ENCODE data around the gene STIM2.
"Not testable (repeated sequence)": the region's sequence is repeated elsewhere in the genome, so short reads cannot be mapped to it uniquely, and the experiment has no call there.

The STIM2 gene

DNA sequence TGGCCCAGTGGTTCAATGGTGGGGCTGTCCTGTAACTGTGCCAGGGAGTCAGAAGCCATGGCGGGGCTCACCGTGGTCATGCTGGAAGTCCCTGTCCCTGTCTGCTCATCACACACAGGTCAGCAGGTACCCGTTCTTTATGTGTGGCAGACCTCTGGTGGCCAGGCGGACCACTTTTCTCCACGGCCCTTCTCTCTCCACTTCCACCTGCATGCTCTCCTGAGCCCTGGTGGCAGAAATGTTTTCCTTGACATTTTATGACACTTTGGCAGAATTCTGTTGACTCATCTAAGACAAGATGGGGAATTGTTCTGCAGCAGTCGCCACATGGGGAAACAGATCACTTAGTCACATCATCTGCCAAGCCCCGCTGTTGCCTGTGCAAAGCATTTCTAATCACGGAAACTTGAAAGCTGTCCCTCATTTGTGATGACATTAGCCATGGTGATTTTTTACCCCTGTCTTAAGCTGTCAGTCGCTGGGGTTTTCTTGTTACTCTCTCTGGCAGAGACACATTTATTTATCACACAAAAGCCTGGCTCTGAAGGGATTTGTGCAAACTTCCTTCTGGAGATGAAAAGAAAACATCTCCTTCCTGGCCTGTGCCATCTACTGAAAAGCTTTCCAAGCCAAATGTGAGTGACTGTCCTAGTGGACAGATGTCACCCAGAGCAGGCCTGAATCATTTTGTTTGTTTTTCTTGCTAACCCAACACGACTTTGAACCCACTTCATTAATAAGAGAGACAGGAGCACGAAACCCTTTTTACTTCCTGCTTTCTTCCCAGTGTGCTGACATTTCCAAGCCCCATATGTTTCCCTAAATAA lies 38.8 kb upstream of the STIM2 start:
- Histone ChIP-seq H3K9ac (ENCODE audit: low read length) (no peak overlapping the region), H3K9me2 (replicated peaks; ENCODE audit: insufficient read depth, low read length) (no peaks in the 10 kb centered on the region), H4K20me1 (ENCODE audit: insufficient read depth, low read length) (no peaks in the 10 kb centered on the region), H3K36me3 (replicated peaks; ENCODE audit: insufficient read depth, low read length) (no peaks in the 10 kb centered on the region), H2AFZ (ENCODE audit: low read length) (no peak overlapping the region), H3K4me3 (ENCODE audit: low read length) (no peak overlapping the region), H3F3A (ENCODE audit: insufficient read depth, low read length) (no peaks in the 10 kb centered on the region), H3K4me1 (ENCODE audit: low read length) (no peaks in the 10 kb centered on the region), H3K9me3 (replicated peaks; ENCODE audit: insufficient read depth, low read length) (no peaks in the 10 kb centered on the region), H3K27ac (ENCODE audit: low read length) (no peak overlapping the region), H3K27me3 (replicated peaks; ENCODE audit: insufficient read depth, low read length) (no peaks in the 10 kb centered on the region), H3K4me2 (ENCODE audit: low read depth, low read length) (no peak overlapping the region), H3K79me2 (ENCODE audit: low read length) (no peaks in the 10 kb centered on the region)
- no peak for TF ChIP-seq EZH2 (optimal IDR thresholded peaks at IDR 0.05; ENCODE audit: low read depth, low read length)
- DNase-seq: no peak

DNA sequence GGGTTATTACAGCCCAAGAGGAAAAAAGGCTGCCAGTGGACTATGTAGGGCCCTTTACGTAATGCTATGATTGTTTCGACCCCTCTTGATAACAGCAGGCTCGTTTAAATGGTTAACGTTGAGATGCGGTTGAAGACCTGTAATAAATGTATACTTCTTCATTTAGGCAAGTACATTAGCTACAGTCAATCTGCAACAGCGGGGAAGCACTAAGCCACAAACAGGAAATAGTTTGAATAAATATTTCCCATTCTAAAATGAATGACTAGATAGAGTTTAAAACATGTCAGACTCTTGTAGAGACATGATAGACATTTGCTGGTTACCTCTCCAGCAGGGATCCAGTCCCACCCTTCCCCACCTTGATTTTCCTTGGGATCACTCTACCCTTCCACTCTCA lies 38.1 kb upstream of the STIM2 start:
- no peak overlapping the region for H2AFZ ChIP-seq (ENCODE audit: low read length)
- H3K4me1 ChIP-seq (ENCODE audit: low read length): no peaks in the 10 kb centered on the region
- no peak overlapping the region for H3K9ac ChIP-seq (ENCODE audit: low read length)
- H3K27ac ChIP-seq (ENCODE audit: low read length): no peak overlapping the region
- no peaks in the 10 kb centered on the region for H3F3A ChIP-seq (ENCODE audit: insufficient read depth, low read length)
- H4K20me1 ChIP-seq (ENCODE audit: insufficient read depth, low read length): no peaks in the 10 kb centered on the region
- no peaks in the 10 kb centered on the region for H3K9me2 ChIP-seq (replicated peaks; ENCODE audit: insufficient read depth, low read length)
- no peak overlapping the region for H3K4me2 ChIP-seq (ENCODE audit: low read depth, low read length)
- no peak overlapping the region for H3K4me3 ChIP-seq (ENCODE audit: low read length)
- DNase-seq: no peak
- no peaks in the 10 kb centered on the region for H3K79me2 ChIP-seq (ENCODE audit: low read length)
- no peaks in the 10 kb centered on the region for H3K36me3 ChIP-seq (replicated peaks; ENCODE audit: insufficient read depth, low read length)
- H3K9me3 ChIP-seq (replicated peaks; ENCODE audit: insufficient read depth, low read length): no peaks in the 10 kb centered on the region
- TF ChIP-seq EZH2phosphoT487 (IDR thresholded peaks at IDR 0.05; ENCODE audit: low read length): no peak
- TF ChIP-seq, protein P1, sequence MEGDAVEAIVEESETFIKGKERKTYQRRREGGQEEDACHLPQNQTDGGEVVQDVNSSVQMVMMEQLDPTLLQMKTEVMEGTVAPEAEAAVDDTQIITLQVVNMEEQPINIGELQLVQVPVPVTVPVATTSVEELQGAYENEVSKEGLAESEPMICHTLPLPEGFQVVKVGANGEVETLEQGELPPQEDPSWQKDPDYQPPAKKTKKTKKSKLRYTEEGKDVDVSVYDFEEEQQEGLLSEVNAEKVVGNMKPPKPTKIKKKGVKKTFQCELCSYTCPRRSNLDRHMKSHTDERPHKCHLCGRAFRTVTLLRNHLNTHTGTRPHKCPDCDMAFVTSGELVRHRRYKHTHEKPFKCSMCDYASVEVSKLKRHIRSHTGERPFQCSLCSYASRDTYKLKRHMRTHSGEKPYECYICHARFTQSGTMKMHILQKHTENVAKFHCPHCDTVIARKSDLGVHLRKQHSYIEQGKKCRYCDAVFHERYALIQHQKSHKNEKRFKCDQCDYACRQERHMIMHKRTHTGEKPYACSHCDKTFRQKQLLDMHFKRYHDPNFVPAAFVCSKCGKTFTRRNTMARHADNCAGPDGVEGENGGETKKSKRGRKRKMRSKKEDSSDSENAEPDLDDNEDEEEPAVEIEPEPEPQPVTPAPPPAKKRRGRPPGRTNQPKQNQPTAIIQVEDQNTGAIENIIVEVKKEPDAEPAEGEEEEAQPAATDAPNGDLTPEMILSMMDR (IDR thresholded peaks at IDR 0.05; ENCODE audit: low read length): no peak
- no peak for TF ChIP-seq EZH2 (optimal IDR thresholded peaks at IDR 0.05; ENCODE audit: low read depth, low read length)
- H3K27me3 ChIP-seq (replicated peaks; ENCODE audit: insufficient read depth, low read length): no peaks in the 10 kb centered on the region

DNA sequence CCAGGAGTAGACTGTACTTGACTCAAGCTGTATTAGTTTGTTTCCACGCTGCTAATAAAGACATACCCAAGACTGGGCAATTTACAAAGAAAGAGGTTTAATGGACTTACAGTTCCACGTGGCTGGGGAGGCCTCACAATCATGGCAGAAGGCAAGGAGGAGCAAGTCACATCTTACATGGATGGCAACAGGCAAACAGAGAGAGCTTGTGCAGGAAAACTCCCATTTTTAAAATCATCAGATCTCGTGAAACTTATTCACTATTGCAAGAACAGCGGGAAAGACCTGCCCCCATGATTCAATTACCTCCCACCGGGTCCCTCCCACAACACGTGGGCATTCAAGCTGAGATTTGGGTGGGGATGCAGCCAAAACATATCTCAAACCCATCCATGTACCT lies 37.7 kb upstream of the STIM2 start:
- not testable (repeated sequence) for H3K27ac ChIP-seq (ENCODE audit: low read length)

DNA sequence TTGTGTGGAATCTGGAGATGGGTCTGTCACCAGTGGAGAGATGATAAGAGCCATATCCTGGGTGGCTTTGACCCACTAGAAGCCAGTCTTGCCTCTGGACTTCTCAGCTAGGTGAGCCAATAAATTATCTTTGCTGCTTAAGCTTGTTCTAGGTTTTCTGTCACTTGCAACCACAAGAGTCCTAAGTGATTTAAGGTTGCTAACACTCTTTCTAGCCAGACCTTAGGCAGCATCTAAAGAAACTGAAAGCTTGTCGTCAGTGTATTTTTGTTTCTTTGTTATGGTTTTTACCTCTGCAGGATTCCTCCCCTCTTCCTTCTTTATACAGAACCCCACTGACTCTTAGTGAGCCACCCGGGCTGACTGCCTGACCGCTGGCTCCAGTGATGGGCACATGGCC lies 37.1 kb upstream of the STIM2 start:
- DNase-seq: no peak
- Histone ChIP-seq H3K9me3 (replicated peaks; ENCODE audit: insufficient read depth, low read length) (no peaks in the 10 kb centered on the region), H2AFZ (ENCODE audit: low read length) (no peak overlapping the region), H3K4me1 (ENCODE audit: low read length) (no peaks in the 10 kb centered on the region), H3K27ac (ENCODE audit: low read length) (no peak overlapping the region), H3K79me2 (ENCODE audit: low read length) (no peaks in the 10 kb centered on the region), H3K27me3 (replicated peaks; ENCODE audit: insufficient read depth, low read length) (no peaks in the 10 kb centered on the region), H4K20me1 (ENCODE audit: insufficient read depth, low read length) (no peaks in the 10 kb centered on the region), H3F3A (ENCODE audit: insufficient read depth, low read length) (no peaks in the 10 kb centered on the region), H3K36me3 (replicated peaks; ENCODE audit: insufficient read depth, low read length) (no peaks in the 10 kb centered on the region), H3K4me2 (ENCODE audit: low read depth, low read length) (no peak overlapping the region), H3K9me2 (replicated peaks; ENCODE audit: insufficient read depth, low read length) (no peaks in the 10 kb centered on the region), H3K9ac (ENCODE audit: low read length) (no peak overlapping the region), H3K4me3 (ENCODE audit: low read length) (no peak overlapping the region)
- TF ChIP-seq EZH2 (optimal IDR thresholded peaks at IDR 0.05; ENCODE audit: low read depth, low read length) (no peak), EZH2phosphoT487 (IDR thresholded peaks at IDR 0.05; ENCODE audit: low read length) (no peak)
- TF ChIP-seq, protein P1 (IDR thresholded peaks at IDR 0.05; ENCODE audit: low read length): no peak

More for the DNA sequence above, 37.7 kb upstream of the STIM2 start:
- not testable (repeated sequence) for H3K36me3 ChIP-seq (replicated peaks; ENCODE audit: insufficient read depth, low read length); H3K9me2 ChIP-seq (replicated peaks; ENCODE audit: insufficient read depth, low read length); H3K9ac ChIP-seq (ENCODE audit: low read length); H3K4me3 ChIP-seq (ENCODE audit: low read length); H3K79me2 ChIP-seq (ENCODE audit: low read length); H3K4me1 ChIP-seq (ENCODE audit: low read length); H3K27me3 ChIP-seq (replicated peaks; ENCODE audit: insufficient read depth, low read length); H3F3A ChIP-seq (ENCODE audit: insufficient read depth, low read length); H2AFZ ChIP-seq (ENCODE audit: low read length); H4K20me1 ChIP-seq (ENCODE audit: insufficient read depth, low read length); DNase-seq; H3K9me3 ChIP-seq (replicated peaks; ENCODE audit: insufficient read depth, low read length); H3K4me2 ChIP-seq (ENCODE audit: low read depth, low read length)

Measured in MM.1S (cell line).